Mammary epithelial cell (primary cell): ENCODE data around the gene SNAP25.

Source experiments
- CTCF ChIP-seq, 2 donors: IDR thresholded peaks in 1 of 2; conservative IDR thresholded peaks in 1 of 2; 2 replicates each; pipeline ENCODE4 v1.5.1; 2011 to 2012; ENCODE audit warnings: inconsistent platforms in 2 of 2, low read length in 2 of 2, mild to moderate bottlenecking in 2 of 2, control low read depth in 1 of 2, low read depth in 1 of 2; ENCODE audit not compliant: insufficient read depth in 1 of 2; ENCODE audit errors: extremely low read depth in 1 of 2
- EZH2 ChIP-seq: IDR thresholded peaks from 2 replicates; pipeline ENCODE4 v1.6.1; 2012; ENCODE audit warnings: low read length, inconsistent platforms, borderline replicate concordance

DNA sequence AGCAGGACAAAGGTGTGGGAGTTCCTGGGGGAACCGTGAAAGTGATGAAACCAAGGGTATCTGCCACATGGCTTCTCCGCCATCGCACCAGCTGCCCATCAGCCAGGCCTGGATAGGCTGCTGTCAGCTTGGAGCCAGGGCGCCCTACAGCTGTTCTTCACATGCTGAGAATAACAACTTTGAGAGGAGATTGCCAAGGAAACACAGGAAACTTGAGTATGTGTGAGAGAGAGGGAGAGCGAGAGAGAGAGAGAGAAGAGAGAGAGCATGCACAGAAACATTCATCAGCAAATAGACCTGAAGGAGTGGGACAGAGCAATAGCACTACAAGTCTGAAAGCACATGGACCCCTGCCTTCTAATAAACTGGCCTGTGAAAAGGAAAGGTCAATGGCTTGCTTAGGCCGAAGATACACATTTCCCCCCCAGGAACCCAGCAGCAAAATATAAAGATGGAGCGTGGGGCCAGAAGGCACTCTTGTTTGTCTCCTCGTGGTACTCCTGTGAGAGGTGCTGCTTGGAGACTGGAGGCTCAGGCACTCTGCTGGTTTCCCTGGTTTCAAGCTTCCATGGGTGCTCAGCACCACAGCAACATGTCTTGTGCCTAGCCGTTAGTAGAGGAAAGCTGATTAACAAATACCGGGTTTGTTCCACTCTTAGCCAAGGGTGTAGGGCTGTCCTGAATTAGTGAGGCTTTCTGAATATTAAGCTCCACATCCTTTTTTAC is 53.0 kb downstream of the SNAP25 start:
- TF ChIP-seq CTCF (conservative IDR thresholded peaks at IDR 0.05 in 1 of 2, IDR thresholded peaks at IDR 0.05 in 1 of 2; ENCODE audit: extremely low read depth in 1 of 2, insufficient read depth in 1 of 2, low read depth in 1 of 2, low read length in 2 of 2) (no peak), EZH2 (no peak)
